ENCODE results near the gene MARCHF9. TPM values are rescaled to one million over a fixed set of nuclear protein-coding genes. Genes with fewer than 3 reads are reported as not detected.

MARCHF9 gene
- total and polyA plus RNA-seq, 2 donors (not counting 1 experiment from before 2014, with no cell fraction given), result 81.4 to 128 TPM

- H3K79me2 ChIP-seq (ENCODE audit: control insufficient read depth, insufficient read depth, low read length), result peaks cover 48% of the 10 kb centered on the region
- WGBS (ENCODE audit: insufficient coverage), result 0% methylated on average over 7 of the region's 34 CpGs
- Mint-ChIP-seq H3K4me3 (peak overlapping the region; percentile 96), H3K4me1 (peaks cover 72% of the 10 kb centered on the region), H3K27me3 (no peaks in the 10 kb centered on the region), H3K9me3 (ENCODE audit: insufficient read depth) (no peaks in the 10 kb centered on the region), H3K27ac (no peak overlapping the region)
- DNase-seq (no peak), ATAC-seq (ENCODE audit: low read depth) (no peak)
- H3K9me3 ChIP-seq (ENCODE audit: control extremely low read depth in 1 of 3, control insufficient read depth in 2 of 3, insufficient read depth in 1 of 3, low read length in 2 of 3), result no peaks in the 10 kb centered on the region
- H2AFZ ChIP-seq (ENCODE audit: insufficient read depth, low read depth, low read length, poor library complexity, severe bottlenecking), result peak overlapping the region; percentile 16
- peak overlapping the region in 4 of 5 experiments; percentile 78 to 87 (median 86) for H3K4me3 ChIP-seq (ENCODE audit: control extremely low read depth in 1 of 5, extremely low read depth in 1 of 5, insufficient read depth in 1 of 5, low read depth in 2 of 5, low read length in 4 of 5)
- H4K20me1 ChIP-seq (ENCODE audit: control insufficient read depth, insufficient read depth, low read length, poor library complexity, severe bottlenecking), result peaks cover 41% of the 10 kb centered on the region
- H3K27ac ChIP-seq (ENCODE audit: low read length in 2 of 2), result peak overlapping the region in 1 of 2 donors; percentile 30
- H3K4me2 ChIP-seq (replicated peaks; ENCODE audit: low read depth, low read length, poor library complexity, severe bottlenecking), result peak overlapping the region; percentile 90
- TF ChIP-seq EZH2 (IDR thresholded peaks at IDR 0.05; ENCODE audit: borderline replicate concordance, insufficient read depth, low read depth, low read length, poor library complexity, severe bottlenecking), result no peak
- no peak for TF ChIP-seq CTCF (IDR thresholded peaks at IDR 0.05)
- H3K9ac ChIP-seq (ENCODE audit: low read length), result peak overlapping the region; percentile 80
- peaks cover 1 to 38% of the 10 kb centered on the region in 2 experiments for H3K36me3 ChIP-seq (replicated peaks in 1 of 2; ENCODE audit: control extremely low read depth in 1 of 2, control insufficient read depth in 1 of 2, extremely low read depth in 1 of 2, insufficient read depth in 2 of 2, low read length in 1 of 2)
- intact Hi-C loops (cut with micrococcal nuclease), result loop anchor here (5.0 to 10.0 kb wide), 5 partner anchors 77 to 670 kb away; partner anchors contain the start of genes CTDSP2, GLI1, INHBE and MARS1
- ChIA-PET POLR2A (interaction anchor here (1.0 kb wide), 1 partner anchor 92 kb away, joined by 4 read pairs; the partner anchor contains the start of gene CTDSP2), CTCF (interaction anchor here (1.5 to 2.6 kb wide), 3 partner anchors 27 to 150 kb away, joined by 5 to 31 read pairs (median 7); partner anchors contain the start of gene TSFM)
- no peaks in the 10 kb centered on the region for H3K27me3 ChIP-seq (replicated peaks in 1 of 4; ENCODE audit: control extremely low read depth in 1 of 4, control insufficient read depth in 3 of 4, insufficient read depth in 4 of 4, low read length in 3 of 4)
- peaks cover 44 to 68% of the 10 kb centered on the region in 2 donors for H3K4me1 ChIP-seq (ENCODE audit: control insufficient read depth in 2 of 2, insufficient read depth in 2 of 2, low read length in 2 of 2)
Measured at GRCh38 chr12:57755194-57755453, 221 bp downstream of the MARCHF9 start.
